Stimulated activated CD8-positive, alpha-beta memory T cell treated with anti-CD3 and anti-CD28 coated beads, Interleukin-7, amount 100 ng/mL, for 1 hour (primary cell): ENCODE measurements around the gene ECSIT.
"Not testable (repeated sequence)": the region's sequence is repeated elsewhere in the genome, so short reads cannot be mapped to it uniquely, and the experiment has no call there.

ENCODE experiments used
- DNase-seq, 2 donors: peaks; one replicate each; pipeline ENCODE4 v3.0.0-alpha.2; 2020; ENCODE audit warnings: low read depth in 2 of 2

ECSIT gene

DNA sequence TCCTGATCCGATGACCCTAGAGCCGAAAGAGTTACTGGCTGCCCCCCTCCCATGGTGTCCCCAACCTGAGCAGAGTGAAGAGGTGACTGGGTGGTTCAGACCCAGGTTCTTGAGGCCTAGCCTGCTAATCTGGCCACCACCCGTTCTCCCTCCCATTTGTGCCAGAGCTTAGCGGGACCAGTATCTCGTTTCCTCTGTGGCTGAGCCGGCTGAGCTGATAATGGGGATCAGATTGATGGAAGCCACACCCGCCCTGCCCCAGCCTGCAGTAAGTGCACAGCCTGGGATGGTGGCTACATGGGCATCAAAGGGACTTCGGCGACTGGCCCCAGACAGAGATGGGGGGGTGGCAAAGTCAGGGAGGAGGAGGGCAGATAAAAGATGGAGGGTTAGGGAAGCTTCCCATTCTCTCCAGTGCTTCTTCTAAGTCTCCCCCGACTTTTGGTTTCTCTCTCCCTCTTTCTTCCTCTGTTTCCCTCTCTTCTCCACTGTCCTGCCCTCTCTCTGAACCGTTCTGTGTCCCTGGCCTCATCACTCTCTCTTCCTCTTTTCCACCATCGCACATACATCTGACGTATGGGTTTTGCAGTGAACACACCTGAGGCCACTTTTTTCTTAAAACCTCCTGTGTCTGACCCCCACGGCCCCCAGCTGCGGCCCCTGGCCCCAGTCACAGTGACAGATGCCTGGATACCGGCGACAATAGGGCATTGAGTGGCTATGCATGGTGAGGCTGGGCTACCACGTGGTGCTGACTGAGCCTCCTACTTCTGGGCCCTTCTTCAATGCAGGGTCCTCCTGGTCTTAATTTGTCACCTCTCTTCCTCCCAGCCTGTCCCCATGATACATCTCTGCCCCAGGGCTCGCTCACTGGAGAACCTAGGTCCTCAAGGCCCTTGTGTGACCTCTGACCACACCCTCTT, 50.5 kb downstream of the ECSIT start:
- no peak for DNase-seq

DNA sequence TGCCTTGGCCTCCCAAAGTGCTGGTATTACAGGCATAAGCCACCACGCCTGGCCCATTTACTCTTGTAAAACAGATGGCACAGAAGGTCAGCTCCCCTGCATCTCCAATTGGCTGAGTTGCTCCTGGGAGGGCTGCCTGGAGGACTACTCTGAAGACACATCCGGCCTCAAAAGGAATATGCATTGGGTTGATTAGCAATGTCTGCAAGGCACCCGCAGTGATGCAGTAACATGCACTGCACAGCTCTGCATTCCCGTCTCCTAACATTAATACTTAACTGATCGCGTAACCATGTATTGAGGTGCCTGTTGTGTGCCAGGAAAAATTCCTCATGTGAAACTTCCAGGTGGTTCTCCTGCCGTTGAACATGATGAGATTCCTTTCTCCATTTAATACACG, 53.1 kb downstream of the ECSIT start:
- DNase-seq = no peak

DNA sequence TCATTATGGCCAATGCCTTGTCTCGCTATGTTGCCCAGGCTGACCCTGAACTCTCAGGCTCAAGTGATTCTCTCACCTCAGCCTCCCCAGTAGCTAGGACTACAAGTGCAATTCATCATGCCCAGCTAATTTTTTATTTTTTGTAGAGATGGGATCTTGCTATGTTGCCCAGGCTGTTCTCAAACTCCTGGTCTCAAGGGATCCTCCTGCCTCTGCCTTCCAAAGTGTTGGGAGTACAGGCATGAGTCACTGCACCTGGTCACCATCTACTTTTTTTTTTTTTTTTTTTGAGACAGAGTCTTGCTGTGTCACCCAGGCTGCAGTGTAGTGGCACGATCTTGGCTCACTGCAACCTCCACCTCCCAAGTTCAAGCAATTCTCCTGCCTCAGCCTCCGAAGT, 53.6 kb downstream of the ECSIT start:
- not testable (repeated sequence) for DNase-seq

DNA sequence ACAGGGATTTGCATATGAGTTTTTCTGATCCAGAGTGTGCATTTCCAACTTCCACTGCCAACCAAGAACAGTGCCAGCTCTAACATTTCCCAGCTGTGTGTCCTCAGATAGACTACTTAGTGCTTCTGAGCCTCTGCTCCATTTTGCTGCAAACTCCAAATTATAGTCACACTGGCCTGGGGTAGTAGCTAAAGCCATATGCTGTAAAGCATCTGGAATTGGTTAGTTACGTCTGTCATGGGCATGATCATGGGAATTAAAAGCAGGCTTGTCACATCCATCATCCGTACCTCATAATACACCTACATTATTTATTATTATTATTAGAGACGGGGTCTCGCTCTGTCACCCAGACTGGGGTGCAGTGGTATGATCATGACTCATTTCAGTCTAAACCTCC, 55.2 kb downstream of the ECSIT start:
- no peak for DNase-seq

DNA sequence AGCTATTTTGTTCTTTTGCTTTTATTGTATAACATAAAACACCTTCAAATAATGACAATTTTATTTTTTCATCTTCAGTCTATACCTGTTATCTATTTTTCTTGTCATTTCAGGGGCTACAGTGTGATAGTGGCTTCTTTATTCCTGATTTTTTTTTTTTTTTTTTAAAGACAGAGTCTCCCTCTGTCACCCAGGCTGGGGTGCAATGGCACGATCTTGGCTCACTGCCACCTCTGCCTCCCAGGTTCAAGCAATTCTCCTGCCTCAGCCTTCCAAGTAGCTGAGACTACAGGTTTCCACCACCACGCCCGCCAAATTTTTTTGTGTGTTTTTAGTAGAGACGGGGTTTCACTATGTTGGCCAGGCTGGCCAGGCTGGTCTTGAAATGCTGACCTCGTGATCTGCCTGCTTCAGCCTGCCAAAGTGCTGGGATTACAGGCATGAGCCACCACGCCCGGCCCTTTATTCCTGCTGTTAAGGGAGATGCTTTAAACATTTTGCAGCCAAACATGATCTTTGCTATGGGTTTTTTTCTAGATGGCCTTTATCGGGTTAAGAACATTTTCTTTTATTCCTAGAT, 60.6 kb downstream of the ECSIT start:
- not testable (repeated sequence) for DNase-seq

DNA sequence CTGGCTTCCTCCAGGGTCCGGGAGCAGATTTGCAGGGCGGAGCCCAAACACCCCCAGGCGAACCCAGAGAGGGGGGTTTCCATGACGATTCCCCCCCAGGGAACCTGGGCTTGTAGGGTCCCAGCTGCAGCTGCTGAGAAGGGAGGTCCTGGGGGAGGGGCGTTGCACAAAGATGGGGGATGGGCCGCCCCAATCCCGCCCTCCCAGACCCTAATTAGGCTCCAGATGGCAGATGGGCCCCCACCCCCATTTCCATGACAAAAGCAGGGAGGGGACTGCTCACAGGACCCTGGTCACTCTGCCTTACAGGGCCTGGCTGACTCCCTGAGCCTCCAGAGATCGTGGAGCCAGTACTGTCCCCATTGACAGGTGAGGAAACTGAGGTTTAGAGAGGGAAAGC, 63.3 kb downstream of the ECSIT start:
- no peak for DNase-seq

DNA sequence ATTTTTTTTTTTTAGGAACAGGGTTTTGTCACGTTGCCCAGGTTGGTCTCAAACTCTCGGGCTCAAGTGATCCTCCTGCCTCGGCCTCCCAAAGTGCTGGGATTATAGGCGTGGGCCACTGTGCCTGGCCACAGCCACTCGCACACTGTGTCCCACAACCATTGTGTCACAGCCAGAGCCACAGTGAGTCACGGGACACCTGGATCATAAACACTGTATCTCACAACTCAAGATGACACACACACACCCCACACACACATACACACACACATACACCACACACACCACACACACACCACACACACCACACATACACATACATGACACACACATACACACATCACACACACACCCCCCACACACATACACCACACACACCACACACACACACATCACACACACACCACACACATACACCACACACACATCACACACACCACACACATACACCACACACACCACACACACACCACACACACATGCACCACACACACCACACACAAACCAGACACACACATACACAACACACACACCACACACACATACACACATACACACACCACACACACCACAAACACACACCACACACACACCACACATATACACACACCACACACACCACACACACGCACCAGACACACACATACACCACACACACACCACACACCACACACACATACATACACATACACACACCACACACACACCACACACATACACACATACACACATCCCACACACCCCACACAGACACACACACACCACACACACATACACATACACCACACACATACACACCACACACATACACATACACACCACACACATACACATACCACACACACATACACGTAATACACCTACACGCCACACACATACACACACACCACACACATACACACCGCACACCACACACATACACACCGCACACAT, 64.3 kb downstream of the ECSIT start:
- DNase-seq = no peak

DNA sequence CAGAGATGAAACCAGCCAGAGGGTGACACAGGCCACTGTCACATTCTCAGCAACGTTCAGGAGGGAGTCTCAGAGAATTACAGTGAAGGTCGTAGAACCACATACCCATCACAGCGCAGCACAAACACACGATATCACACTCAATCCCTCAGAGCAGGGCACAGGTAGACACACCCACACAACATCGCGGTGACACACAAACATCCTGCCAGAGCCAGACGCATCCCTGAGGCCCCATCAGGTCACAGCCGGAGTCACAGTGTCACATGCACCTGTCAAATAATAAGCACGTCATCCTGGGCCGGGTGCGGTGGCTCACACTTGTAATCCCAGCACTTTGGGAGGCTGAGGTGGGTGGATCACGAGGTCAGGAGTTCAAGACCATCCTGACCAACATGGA, 65.5 kb downstream of the ECSIT start:
- DNase-seq = no peak

DNA sequence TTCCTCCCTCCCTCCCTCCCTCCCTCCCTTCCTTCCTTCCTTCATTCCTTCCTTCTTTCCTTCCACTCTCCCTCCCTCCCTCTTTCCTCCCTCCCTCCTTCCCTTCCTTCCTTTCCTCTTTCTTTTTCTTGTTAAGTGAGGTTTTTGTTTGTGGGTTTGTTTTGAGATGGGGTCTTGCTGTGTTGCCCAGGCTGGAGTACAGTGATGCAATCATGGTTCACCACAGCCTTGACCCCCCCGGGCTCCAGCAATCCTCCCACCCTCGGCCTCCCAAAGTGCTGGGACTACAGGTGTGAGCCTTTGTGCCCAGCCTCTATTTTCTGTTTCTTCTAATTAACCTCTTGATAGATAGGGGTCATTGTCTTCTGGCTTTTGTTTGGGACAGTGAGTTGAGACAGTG, 67.5 kb downstream of the ECSIT start:
- DNase-seq = no peak

DNA sequence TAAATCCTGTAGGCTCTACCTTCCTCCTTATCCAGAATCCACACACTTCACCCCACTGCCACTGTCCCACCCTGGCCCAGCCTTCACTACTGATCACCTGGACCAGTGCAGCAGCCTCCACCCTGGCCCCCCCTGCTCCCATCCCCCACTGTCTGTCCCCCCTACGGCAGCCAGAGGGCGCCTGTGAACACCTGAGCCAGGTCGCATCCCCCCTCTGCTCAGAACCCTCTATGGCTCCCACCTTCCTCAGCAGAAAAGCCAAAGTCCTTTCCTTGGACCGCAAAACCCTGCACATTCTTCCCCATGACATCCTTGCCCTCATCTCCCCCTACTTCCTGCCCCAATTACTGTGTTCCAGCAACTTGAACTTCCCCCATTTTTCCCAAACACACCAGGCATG, 68.7 kb downstream of the ECSIT start:
- DNase-seq = no peak

DNA sequence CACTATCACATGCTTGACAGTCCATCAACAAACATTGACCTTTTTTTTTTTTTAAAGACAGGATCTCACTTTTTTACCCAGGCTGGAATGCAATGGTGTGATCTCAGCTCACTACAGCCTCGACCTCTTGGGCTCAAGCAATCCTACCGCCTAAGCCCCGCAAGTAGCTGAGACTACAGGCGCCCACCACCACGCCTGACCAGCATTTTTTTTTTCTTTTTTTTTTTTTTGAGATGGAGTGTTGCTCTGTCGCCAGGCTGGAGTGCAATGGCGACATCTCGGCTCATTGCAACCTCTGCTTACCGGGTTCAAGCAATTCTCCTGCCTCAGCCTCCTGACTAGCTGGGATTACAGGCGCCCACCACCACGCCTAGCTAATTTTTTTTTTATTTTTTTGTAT, 70.0 kb downstream of the ECSIT start:
- DNase-seq = not testable (repeated sequence)

DNA sequence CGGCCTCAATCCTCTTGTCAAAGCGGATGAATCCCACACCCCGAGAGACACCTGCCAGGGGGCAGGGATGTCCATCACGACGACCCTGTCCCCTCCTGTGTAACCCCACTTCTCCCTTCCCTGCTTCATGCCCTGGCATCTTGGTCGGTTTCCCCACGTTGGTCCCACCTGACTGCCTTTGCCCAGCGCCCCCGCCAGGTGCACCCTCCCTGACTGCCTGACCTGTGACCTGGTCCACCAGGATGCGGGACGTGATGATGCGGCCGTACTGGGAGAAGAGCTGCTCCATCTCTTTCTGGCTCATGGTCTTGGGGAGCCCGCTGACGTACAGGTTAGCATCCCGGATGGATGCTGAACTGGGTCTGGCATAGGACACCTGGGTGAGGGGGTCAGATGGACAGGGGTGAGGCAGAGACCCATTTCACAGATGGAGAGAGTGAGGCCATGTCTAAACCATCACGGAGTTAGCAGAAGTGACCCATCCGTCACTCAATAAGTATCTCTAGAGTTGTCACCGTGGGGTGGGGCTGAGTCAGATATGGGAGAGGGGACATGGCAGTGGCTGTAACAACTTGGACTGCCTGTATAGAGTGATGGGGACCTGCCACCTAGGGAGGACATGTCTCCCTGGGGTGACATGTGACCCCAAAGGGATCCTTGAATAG, 70.6 kb downstream of the ECSIT start:
- DNase-seq = no peak

DNA sequence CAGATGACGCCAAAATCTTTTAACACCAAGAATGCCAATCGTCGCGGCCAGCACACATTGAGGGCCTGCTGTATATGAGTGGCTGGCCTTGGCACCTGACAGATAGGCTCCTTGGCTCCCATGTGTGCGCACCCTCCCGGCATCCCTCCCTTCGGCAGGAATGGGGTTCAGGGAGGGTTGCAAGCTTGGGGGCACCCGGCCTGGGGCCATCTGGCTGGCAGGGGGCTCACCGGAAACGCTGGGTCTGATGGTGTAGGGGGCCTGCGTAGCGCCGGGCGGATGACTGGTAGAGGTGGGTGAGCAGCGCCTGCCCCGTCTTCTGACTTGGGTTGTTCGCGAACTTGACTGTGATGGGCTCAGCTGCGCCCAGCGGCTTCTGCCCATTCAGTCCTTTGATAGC, 71.1 kb downstream of the ECSIT start:
- no peak for DNase-seq

DNA sequence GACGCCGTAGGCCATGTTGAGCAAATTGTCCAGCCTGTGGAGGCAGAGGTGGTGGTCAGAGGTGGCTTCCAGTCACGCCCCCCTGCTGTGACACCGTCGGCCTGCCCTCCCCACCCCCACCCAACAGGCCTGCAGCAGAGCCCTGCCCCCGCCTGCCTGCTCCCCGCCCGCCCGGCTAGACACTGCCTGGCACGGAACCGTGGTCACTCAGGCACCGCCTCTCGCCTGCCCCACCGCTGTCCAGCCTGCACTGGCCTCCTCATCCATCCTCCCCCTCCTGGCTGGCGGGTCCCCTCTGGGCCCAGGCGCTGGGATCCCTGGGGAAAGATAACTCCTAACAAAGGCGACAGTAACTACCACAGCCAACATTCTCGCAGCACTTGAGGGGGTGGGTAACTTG, 71.8 kb downstream of the ECSIT start:
- DNase-seq = no peak

DNA sequence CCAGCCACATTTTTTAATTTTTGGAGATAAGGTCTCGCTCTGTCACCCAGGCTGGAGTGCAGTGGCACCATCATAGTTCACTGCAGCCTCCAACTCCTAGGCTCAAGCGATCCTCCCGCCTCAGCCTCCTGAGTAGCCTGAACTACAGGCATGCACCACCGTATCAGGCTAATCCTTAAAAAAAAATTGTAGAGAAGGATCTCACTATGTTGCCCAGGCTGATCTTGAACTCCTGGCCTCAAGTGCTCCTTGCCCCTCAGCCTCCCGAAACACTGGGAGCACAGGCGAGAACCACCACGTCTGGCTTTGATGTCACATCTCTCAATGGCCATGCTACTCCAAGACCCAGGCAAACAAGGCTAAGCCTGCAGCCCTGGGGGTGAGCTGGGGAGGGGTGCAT, 72.3 kb downstream of the ECSIT start:
- no peak for DNase-seq
